Kidney capillary endothelial cell (primary cell): Measurements from ENCODE around the gene SYNGR4.

Experiments
- DNase-seq: peaks from one replicate; pipeline ENCODE4 v3.0.0-alpha.2; 2018; ENCODE audit warnings: low spot score

SYNGR4 gene

DNA sequence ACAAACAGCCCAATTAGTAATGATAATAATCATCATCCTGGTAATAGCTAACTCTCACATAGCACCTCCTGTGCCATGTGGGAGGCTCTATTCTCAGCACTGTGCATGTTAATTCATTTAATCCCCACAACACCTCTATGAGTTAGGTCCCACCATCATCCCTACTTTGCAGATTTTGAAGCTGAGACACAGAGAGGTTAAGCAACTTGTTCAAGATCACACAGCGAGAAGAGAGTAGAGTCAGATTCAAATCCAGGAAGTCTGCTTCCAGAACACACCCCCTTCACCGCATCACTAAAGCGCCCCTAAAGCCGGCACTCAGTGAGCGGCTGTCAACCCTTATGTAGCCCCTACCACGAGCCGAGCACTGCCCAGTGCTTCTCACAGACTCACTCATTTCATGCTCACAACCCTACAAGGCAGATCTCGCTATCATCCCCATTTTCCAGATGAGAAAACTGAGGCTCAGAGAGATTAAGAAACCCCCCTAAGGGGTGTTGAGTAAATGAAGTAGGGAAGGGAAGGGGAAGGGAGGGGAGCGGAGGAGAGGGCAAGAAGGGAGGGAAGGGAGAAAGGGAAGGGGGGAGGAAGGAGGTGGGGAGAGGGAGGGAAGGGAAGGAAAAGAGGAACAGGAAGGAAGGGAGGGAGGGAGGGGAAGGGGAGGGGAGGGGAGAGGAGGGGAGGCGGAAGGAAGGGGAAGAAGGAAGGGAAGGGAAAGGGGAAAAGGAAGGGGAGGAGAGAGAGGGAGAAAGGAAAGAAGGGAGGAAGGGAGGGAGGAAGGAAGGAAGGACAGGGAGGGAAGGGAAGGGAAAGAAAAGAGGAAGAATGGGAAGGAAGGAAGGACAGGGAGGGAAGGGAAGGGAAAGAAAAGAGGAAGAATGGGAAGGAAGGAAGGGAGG lies 22.4 kb upstream of the SYNGR4 start:
- DNase-seq = no peak

DNA sequence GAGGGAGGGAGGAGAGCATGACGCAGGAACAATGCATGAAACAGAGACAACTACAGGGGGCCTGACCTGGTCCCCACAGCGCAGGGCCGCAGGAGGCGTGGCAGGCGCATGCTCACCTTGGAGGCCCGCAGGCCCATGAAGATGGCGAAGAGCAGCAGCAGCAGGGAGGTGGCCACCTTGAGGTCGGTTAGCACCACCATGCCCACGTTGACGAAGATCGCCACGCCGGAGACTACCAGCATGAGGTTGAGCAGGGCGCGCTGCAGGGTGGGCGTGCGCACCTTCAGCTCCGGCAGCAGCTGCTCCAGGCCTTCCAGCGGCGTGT lies 21.8 kb upstream of the SYNGR4 start:
- DNase-seq = no peak

DNA sequence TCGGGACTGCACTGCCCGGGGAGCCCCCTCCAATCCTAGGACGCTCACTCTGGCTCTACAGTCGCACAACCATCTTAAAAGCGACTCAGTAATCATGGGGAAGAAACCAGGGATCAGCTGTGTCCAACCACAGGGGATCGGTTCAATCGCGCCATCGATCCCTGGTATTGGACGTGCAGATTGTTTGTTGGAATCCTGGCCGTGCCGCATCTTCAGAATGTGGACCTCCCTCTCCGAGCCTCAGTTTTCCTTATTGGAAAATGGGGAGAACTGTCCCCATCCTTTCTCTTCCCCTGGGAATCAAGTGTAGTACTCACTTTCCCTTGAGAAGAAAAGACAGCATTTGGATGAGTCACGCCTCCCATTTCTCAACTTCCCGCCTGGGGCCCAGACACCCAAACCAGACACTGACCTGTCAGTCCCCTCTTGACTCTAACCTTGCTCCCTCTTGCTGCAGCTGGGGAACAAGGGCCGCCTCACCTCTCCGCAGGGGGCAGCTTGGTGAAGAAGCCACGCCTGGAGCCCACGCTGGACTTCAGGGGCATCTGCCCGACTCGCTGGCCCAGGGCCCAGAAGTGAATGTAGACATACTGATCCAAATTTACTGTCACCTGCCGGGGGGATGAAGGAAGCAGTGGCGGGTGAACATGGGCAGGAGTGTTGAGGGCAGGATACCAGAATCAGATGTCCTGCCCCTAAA lies 21.2 kb upstream of the SYNGR4 start:
- DNase-seq = no peak

DNA sequence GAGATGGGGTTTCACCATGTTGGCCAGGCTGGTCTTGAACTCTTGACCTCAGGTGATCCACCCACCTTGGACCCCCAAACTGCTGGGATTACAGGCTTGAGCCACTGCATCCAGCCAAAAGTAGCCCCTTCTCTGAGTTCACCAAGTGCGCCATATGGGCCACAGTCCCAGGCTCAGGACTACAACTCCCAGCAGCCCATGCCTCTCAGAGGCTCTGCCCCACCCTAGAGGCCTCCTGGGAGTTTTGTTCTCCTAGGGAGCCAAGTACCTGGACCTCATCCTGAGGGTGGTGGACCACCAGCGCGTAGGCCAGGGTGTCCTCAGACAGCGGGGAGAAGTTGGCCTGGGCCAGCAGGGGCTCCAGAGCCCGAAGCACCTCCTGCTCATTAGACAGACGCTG lies 19.3 kb upstream of the SYNGR4 start:
- DNase-seq = no peak

DNA sequence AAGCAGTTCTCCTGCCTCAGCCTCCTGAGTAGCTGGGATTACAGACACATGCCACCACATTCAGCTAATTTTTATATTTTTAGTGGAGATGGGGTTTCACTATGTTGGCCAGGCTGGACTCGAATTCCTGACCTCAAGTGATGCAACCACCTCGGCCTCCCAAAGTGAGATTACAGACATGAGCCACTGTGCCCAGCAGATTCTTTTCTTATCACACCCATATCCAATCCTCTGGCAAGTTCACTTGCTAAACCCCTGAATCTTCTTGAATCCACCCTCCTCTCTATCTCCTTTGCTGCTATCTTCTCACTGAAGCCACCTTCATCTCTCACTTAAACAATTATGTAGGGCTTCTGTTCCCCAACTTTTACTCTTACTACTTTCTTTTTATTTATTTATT lies 18.0 kb upstream of the SYNGR4 start:
- no peak for DNase-seq

DNA sequence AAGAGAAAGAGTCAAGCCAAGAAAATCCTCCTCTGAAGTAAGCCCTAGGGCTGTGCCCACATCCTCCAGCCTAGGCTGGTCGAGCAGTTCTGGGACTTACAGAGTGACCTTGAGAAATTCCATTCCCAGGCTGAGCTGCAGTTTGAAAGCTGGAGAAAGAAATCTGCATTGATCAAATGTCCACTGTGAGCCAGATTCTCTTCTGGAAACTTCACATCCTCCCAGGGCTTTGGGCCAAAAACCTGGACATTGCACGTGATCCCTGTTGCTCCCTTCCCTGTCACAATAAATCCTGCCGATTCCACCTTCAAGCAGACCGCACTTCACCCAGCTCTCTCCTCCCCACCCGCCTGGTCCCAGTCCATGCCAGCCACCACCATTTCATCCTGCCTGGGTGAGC lies 16.1 kb upstream of the SYNGR4 start:
- DNase-seq = no peak

DNA sequence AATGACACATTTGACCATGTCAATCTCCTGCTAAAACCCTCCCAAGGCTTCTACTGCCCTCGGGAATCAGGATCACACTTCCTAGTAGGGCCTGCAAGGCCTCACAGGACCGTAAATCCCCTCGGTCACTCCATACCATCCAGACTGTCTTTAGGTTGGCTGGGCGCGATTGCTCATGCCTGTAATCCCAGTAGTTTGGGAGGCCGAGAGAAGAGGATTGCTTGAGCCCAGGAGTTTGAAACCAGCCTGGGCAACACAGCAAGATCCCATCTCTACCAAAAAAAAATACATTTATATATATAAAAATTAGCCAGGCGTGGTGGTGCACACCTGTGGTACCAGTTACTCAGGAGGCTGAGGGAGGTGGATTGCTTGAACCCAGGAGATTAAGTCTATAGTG lies 15.4 kb upstream of the SYNGR4 start:
- DNase-seq = no peak

DNA sequence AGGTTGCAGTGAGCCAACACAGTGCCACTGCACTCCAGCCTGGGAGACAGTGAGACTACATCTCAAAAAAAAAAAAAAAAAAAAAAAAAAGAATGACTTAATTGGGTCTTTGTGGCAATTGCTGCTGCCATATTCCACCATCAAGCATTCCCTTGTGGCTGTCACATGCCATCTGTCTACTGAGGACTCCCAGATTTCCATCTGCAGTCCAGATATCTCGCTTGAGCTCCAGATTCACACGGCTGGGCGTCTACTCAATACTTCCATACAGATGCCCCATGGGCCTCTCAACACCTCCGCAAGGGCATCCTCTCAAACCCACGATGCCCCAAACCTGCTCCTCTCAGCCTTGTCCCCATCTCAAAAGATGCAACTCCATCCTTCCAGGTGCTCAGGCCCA lies 13.3 kb upstream of the SYNGR4 start:
- DNase-seq = no peak

DNA sequence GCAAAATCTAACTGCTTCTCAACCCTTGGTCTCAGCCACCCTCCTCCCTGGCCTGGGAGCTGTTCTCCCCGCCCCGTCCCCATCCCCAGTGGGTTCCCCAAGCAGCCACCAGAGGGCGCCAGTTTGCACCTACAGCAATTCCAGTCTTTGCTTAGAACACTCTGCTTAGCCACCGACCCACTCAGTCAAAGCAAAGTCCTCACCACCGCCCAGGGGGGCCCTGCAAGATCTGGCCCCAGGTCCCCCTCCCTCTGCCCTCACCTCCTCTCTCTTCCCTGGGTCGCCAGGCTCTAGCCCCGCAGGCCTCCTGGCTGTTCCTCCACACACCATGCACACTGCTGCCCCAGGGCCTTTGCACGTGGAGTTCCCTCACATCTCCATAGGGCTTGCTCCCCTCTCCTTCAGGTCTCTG lies 12.8 kb upstream of the SYNGR4 start:
- DNase-seq = peak; percentile 40

DNA sequence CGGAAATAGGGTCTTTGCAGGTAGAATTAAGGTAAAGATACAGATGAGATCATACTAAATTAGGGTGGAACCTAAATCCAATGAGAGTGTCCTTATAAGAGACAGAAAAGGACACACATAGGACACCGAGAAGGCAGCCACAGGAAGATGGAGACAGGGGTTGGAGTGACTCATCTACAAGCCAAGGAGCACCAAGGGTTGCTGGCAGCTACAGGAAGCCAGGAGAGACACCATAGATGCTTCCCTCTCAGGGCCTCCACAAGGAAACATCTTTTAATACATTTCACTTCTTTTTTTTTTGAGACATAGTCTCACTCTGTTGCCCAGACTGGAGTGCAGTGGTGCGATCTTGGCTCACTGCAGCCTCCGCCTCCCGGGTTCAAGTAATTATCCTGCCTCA lies 10.5 kb upstream of the SYNGR4 start:
- DNase-seq = peak; percentile 38

DNA sequence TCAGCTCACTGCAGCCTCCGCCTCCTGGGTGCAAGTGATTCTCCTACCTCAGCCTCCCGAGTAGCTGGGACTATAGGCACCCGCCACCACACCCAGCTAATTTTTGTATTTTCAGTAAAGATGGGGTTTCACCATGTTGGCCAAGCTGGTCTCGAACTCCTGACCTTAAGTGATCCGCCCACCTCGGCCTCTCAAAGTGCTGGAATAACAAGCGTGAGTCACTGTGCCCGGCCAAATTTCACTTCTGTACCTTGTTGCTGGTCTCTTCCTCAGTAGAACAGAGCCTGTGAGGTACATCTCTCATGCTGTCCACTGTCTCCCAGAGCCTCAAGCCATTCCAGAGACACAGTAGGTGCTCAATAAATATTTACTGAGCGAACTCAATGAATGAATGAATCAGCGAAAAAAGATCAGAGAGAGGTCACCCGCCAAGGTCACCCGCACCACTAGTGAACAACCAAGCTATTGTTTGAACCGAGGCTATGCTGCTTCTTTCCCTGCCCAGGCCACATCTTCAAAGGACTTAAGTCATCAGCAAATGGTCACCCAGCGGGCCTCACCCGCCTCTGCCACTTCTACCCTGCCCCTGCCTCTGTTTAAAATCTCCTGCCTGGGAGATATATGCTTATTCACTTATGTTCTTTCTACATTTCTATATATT lies 9.7 kb upstream of the SYNGR4 start:
- DNase-seq = no peak

DNA sequence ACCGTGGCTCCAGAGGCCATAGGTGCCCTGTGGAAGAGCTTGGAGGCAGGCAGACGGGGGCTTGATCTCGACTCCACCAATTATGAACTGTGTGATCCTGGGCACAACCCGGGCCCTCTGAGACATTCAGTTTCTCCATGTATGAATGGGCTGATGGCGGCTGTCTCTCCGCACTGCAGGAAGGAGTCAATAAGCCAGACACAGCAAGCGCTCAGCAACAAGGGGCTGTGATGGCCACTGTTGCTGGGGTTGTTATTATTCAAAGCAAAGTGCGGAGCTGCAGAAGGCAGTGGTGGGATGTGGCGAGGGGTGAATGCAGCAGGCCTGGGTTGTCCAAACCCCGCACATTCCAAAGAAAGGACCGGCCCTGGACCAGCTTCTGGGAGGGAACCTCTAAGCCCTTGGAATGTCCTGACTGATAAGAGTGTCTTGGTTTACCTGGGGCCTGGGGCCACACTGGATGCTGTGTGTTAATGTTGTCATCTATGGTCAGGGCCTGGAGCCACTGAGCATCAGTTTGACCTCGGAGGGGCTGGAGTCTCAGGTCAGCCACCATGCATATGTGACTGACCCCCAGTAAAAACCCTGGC lies 8.7 kb upstream of the SYNGR4 start:
- no peak for DNase-seq

DNA sequence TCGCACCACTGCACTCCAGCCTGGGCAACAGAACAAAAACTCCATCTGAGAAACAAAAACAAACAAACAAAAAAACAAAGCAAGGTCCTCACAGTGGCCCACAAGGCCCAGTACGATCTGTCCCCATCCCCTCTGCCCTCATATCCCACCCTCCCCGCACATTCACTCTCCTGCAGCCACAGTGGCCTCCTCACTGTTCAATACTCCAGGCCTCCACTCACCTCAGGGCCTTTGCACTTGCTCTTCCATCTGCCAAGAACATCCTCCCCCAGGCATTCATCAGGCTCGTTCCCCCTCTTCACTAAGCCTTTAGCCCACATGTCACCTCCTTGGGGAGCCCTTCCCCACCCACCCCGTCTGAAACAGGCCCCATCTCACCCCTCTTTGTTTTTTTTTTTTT lies 5.0 kb upstream of the SYNGR4 start:
- DNase-seq = no peak

DNA sequence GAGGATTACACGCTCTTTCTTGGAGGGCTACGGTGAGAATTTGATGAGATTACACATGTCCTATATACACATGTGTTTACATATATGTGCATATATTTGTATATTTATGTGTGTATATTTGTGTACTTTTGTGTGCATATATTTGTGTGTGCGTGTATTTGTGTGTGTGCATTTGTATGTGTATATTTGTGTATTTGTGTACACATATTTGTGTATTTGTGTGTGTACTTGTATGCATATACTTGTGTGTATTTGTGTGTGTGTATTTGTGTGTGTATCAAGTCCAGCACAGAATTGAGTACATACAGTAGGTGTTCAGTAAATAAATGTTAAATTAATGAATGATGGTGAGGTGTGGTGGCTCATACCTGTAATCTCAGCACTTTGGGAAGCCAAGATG lies 2.3 kb upstream of the SYNGR4 start:
- DNase-seq = no peak

DNA sequence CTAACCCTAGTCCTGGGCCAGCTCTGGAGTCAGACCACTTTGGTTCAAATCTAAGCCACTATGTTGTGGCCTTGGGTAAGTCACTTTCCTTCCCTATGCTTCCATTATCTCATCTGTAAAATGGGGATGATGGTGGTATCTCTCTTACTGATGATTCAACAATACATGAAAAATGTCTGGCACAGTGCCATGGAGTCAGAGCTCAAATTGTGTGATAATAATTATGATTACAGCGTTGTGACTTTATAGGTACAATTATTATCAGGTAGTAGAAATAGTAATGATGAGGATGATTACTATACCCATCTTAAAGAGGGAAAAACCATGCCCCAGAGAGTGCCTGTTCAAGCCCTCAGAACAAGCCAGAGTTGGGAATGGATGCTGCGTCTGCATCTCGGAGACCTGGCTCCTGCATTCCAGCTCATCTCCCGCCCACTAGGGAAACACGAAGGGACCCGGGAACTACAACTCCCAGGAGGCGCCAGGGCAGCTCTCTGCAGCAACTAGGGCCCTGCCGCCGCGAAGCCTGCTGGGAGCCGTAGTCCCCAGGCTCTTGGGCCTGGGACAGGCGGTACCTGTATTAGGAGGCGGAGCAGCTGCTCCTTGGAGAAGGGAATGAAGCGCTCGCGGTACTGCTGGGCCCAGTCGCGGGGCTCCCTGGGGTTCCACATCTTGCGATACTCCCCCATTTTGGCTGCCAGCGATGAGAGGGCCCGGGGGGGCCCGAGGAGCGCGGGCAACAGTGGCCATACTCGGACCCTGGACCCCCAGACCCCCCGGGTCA lies 1.3 kb upstream of the SYNGR4 start:
- DNase-seq = peak; percentile 87

DNA sequence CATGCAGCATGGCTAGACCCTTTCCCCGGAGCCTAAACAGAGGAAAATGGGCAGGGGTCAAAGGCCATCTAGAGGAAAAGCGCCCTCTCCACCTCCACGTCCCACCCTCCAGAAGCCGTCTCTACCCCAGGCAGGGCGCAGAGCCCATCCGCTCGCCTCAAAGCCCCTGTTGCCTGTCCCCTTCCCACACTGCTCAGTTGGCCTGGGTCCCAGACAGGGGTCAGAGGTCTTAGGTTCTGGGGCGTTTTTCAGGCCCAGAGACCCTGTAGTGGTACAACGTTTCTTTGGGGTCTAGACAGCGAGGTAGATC lies 712 bp upstream of the SYNGR4 start:
- DNase-seq = no peak

DNA sequence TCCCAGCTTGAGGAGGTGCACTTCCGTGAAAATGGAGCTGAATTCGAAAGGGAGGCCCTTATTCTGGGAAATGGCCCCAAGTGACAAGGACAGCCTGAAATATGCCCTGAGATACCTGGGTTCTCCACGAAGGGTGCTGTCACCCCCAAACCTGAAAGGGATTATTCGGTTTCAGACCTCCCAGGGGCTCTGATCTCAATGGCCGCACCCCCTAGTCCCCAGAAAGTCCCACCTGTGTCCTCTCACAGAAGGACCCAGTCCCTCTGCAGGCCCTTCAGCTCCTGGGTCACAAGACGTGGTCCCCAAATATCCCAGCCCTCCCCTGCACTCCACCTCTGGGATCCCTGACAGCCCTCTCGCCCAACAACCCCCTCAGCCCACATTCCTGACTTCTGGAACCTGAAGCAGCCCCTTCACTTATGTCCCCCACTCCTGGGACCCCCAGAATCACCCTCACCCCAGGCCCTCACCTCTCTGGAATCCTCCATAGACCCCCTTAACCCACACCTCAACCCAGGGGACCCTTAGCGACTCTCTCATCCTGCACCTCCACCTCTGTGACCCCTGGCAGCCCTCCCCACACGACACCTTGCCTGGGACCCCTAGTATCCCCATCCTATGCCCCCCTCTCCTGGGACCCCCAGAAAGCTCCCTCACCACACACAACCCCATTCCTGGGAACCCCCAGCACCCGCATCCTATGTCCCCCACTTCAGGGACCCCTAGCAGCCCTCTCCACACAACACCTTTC lies 606 bp downstream of the SYNGR4 start:
- no peak for DNase-seq

DNA sequence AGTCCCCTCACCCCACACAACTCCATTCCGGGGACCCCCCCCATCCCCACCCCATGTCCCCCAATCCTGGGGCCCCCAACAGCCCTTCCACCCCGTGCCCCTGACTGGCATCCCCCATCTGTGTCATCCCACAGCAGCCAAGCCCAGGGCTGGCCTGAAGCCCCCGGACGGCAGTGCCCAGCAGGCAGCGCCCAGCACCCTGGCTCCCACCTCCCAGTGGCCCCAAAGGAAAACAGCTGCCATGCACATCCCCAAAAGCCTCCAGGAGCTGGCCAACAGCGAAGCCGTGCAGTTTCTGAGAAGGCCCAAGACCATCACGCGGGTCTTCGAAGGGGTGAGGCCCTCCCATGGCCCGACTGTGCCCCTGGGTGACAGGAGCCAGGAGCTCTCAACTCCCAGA lies 1.4 kb downstream of the SYNGR4 start:
- DNase-seq = no peak

DNA sequence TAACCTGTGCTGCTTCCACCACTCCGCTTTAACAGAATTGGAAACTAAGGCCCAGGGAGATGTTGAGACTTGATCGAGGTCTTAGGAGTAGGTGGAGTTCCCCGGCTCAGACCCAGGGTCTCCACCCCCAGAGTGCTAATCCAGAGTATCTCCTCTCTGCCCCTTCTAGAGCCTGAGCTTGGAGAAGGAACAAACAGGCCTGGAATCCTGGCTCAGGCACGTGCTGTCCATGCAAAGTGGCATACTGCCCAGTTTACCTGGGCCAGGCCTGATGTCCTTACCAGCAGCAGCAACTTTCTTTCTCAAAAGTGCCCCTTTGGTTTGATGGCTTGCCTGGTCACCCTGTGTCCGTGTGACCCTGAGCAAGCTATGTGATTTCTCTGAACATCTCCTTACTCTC lies 3.7 kb downstream of the SYNGR4 start:
- no peak for DNase-seq

DNA sequence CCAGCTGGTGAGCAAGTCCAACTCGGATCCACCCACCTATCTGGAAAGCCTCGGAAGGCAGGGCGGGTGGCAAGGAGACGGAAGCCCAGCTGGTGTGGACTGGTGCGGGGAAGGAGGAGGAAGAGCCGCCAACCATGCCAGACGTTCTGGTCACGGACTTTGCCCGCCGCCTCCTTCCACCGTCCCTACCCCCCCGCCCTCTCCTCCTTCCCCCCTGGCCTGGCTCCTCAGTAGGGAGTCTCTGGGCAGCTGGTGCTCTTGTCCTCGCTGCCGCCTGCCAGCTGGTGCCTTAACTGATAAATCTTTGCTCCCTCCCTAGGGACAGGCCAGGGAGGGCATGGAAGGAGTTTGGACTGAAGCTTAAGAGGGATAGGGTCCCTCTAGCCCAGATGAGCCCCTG lies 4.8 kb downstream of the SYNGR4 start:
- DNase-seq = no peak

DNA sequence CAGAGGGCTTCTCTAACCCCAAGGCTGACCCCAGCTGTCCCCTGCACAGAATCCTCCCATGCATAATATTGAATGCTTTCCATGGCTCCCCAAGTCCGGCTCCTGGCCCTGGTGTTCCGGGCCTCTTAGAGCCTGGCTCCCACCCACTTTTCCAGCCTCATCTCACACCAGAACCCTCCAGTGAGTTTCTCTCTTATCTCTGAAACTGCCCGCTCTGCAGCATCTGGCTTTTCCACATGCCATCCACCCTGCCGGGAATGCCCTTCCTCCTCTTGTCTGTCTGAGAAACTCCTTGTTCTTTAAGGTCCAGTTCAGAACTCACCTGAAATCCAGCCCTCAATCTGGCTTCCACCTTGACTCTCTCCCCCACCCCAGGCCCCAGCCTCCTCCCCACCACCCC lies 6.8 kb downstream of the SYNGR4 start:
- no peak for DNase-seq

DNA sequence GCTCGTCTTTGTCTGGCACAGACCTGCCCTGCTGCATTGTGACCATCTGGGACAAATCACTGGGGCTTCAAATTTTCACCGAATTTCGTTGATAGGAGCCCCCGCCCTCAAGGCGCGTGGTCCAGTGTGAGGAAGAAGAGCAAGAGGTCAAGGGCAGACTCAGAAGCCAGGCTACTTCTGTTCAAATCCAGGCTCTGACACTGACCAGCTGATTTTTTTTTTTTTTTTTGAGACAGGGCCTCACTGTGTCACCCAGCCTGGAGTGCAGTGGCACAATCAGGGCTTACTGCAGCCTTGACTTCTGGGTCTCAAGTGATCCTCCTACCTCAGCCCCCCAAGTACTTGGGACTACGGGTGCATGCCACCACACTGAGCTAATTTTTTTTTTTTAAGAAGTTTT lies 7.2 kb downstream of the SYNGR4 start:
- no peak for DNase-seq
